OCI-LY1 (cell line): ENCODE measurements around the gene FAM217B.

Experiments
- CTCF ChIP-seq: fragments of 200-600 bp; sonication (generic), shearing (Covaris generic); IDR thresholded peaks from 2 replicates; pipeline ENCODE4 v1.5.1; 2017; ENCODE audit warnings: mild to moderate bottlenecking, antibody characterized with exemption, low read length, moderate library complexity, mixed read lengths
- EZH2 ChIP-seq: fragments of 200-600 bp; sonication (generic), shearing (Covaris generic); IDR thresholded peaks from 2 replicates; pipeline ENCODE4 v1.8.0; 2017; ENCODE audit warnings: borderline replicate concordance, mixed run types, mild to moderate bottlenecking, antibody characterized with exemption, low read length, moderate library complexity, mixed read lengths

GRCh38 chr20:59932616-59933295 is 7.4 kb upstream of the FAM217B start:
- TF ChIP-seq CTCF (no peak), EZH2 (no peak)
